HG03064 (cell line): ENCODE data around the gene TGIF2.
"Not testable (repeated sequence)": the region's sequence is repeated elsewhere in the genome, so short reads cannot be mapped to it uniquely, and the experiment has no call there.

Experiments
- ATAC-seq: cut with Tn5 transposase; IDR thresholded peaks from one replicate; pipeline ENCODE4 v1.9.1; 2021; ENCODE audit warnings: low read depth; ENCODE audit not compliant: unreplicated experiment

TGIF2 gene

GRCh38 chr20:36546111-36546736, 27.2 kb upstream of the TGIF2 start:
- no peak for ATAC-seq

- no peak for ATAC-seq
These were observed 26.0 kb upstream of the TGIF2 start for GRCh38 chr20:36547186-36548005.

GRCh38 chr20:36548006-36548315, 25.4 kb upstream of the TGIF2 start:
- no peak for ATAC-seq

- ATAC-seq = no peak
These were observed 24.4 kb upstream of the TGIF2 start for GRCh38 chr20:36548704-36549627.

GRCh38 chr20:36549628-36549941, 23.8 kb upstream of the TGIF2 start:
- no peak for ATAC-seq

- ATAC-seq = no peak
These were observed 23.2 kb upstream of the TGIF2 start for GRCh38 chr20:36549942-36550789.

- ATAC-seq = no peak
These were observed 22.6 kb upstream of the TGIF2 start for GRCh38 chr20:36550790-36551299.

- no peak for ATAC-seq
These were observed 18.1 kb upstream of the TGIF2 start for GRCh38 chr20:36555248-36555647.

- no peak for ATAC-seq
These were observed 10.7 kb upstream of the TGIF2 start for GRCh38 chr20:36562724-36563123.

GRCh38 chr20:36563374-36563773, 10.0 kb upstream of the TGIF2 start:
- no peak for ATAC-seq

- ATAC-seq = not testable (repeated sequence)
These were observed 9.2 kb upstream of the TGIF2 start for GRCh38 chr20:36564078-36564725.

- ATAC-seq = not testable (repeated sequence)
These were observed 8.7 kb upstream of the TGIF2 start for GRCh38 chr20:36564726-36565121.

- no peak for ATAC-seq
These were observed 7.9 kb upstream of the TGIF2 start for GRCh38 chr20:36565520-36565919.

GRCh38 chr20:36569847-36570429, 3.5 kb upstream of the TGIF2 start:
- no peak for ATAC-seq

- ATAC-seq = no peak
These were observed 1.6 kb upstream of the TGIF2 start for GRCh38 chr20:36571564-36572504.

- peak; percentile 11 for ATAC-seq
These were observed 695 bp upstream of the TGIF2 start for GRCh38 chr20:36572701-36573102.

- ATAC-seq = no peak
These were observed 485 bp downstream of the TGIF2 start for GRCh38 chr20:36573798-36574365.
